GM21515 (cell line): ENCODE results near the gene CMSS1.

Experiments used
- ATAC-seq: cut with Tn5 transposase; IDR thresholded peaks from one replicate; pipeline ENCODE4 v1.9.1; 2021; ENCODE audit not compliant: unreplicated experiment

The CMSS1 gene

GRCh38 chr3:99984139-99984538 is 166.5 kb downstream of the CMSS1 start:
- ATAC-seq, result no peak

GRCh38 chr3:99984668-99985067 is 167.0 kb downstream of the CMSS1 start:
- no peak for ATAC-seq

- no peak for ATAC-seq
These were observed 172.5 kb downstream of the CMSS1 start for GRCh38 chr3:99990179-99990578.

- ATAC-seq, result no peak
These were observed 179.6 kb downstream of the CMSS1 start for GRCh38 chr3:99997293-99997692.

GRCh38 chr3:99999536-99999935 is 181.9 kb downstream of the CMSS1 start:
- no peak for ATAC-seq

GRCh38 chr3:100001083-100001482 is 183.4 kb downstream of the CMSS1 start:
- no peak for ATAC-seq

GRCh38 chr3:100001526-100002270 is 184.0 kb downstream of the CMSS1 start:
- ATAC-seq, result no peak

GRCh38 chr3:100002599-100003350 is 185.1 kb downstream of the CMSS1 start:
- ATAC-seq, result no peak

GRCh38 chr3:100003609-100004503 is 186.2 kb downstream of the CMSS1 start:
- no peak for ATAC-seq

GRCh38 chr3:100004931-100005330 is 187.3 kb downstream of the CMSS1 start:
- no peak for ATAC-seq

GRCh38 chr3:100005665-100006393 is 188.2 kb downstream of the CMSS1 start:
- ATAC-seq, result no peak

GRCh38 chr3:100006570-100007271 is 189.1 kb downstream of the CMSS1 start:
- ATAC-seq, result no peak

- no peak for ATAC-seq
These were observed 189.7 kb downstream of the CMSS1 start for GRCh38 chr3:100007313-100007712.

- no peak for ATAC-seq
These were observed 190.5 kb downstream of the CMSS1 start for GRCh38 chr3:100008081-100008698.

- no peak for ATAC-seq
These were observed 191.8 kb downstream of the CMSS1 start for GRCh38 chr3:100009276-100010086.

- no peak for ATAC-seq
These were observed 192.4 kb downstream of the CMSS1 start for GRCh38 chr3:100010087-100010417.

GRCh38 chr3:100018806-100019205 is 201.1 kb downstream of the CMSS1 start:
- no peak for ATAC-seq

GRCh38 chr3:100019719-100020118 is 202.1 kb downstream of the CMSS1 start:
- no peak for ATAC-seq
